ENCODE measurements around the gene APC.
"Not testable (repeated sequence)": the region's sequence is repeated elsewhere in the genome, so short reads cannot be mapped to it uniquely, and the experiment has no call there.

The APC gene

GRCh38 chr5:112787896-112788295 is 50.2 kb downstream of the APC start:
- no peak for DNase-seq

- DNase-seq: no peak
Measured at GRCh38 chr5:112793201-112793600, 55.5 kb downstream of the APC start.

GRCh38 chr5:112794410-112794809 is 56.7 kb downstream of the APC start:
- no peak for DNase-seq

- no peak for DNase-seq
Measured at GRCh38 chr5:112795342-112795741, 57.7 kb downstream of the APC start.

GRCh38 chr5:112795944-112796678 is 58.4 kb downstream of the APC start:
- peak; percentile 20 for DNase-seq

- peak; percentile 33 for DNase-seq
Measured at GRCh38 chr5:112799661-112800060, 62.0 kb downstream of the APC start.

GRCh38 chr5:112800891-112801290 is 63.2 kb downstream of the APC start:
- peak; percentile 26 for DNase-seq

- no peak for DNase-seq
Measured at GRCh38 chr5:112811023-112811422, 73.3 kb downstream of the APC start.

GRCh38 chr5:112812549-112812948 is 74.9 kb downstream of the APC start:
- no peak for DNase-seq

GRCh38 chr5:112820246-112820645 is 82.6 kb downstream of the APC start:
- DNase-seq: no peak

GRCh38 chr5:112822456-112822855 is 84.8 kb downstream of the APC start:
- DNase-seq: no peak

- DNase-seq: no peak
Measured at GRCh38 chr5:112823181-112823580, 85.5 kb downstream of the APC start.

GRCh38 chr5:112823656-112824055 is 86.0 kb downstream of the APC start:
- DNase-seq: no peak

- DNase-seq: no peak
Measured at GRCh38 chr5:112824197-112824596, 86.5 kb downstream of the APC start.

- DNase-seq: no peak
Measured at GRCh38 chr5:112830378-112830777, 92.7 kb downstream of the APC start.

GRCh38 chr5:112833971-112834370 is 96.3 kb downstream of the APC start:
- DNase-seq: no peak

- DNase-seq: no peak
Measured at GRCh38 chr5:112844489-112844888, 106.8 kb downstream of the APC start.

GRCh38 chr5:112846556-112846955 is 108.9 kb downstream of the APC start:
- DNase-seq: no peak

GRCh38 chr5:112847306-112847705 is 109.6 kb downstream of the APC start:
- no peak for DNase-seq

GRCh38 chr5:112848116-112848811 is 110.6 kb downstream of the APC start:
- peak; percentile 87 for DNase-seq

GRCh38 chr5:112849912-112850311 is 112.2 kb downstream of the APC start:
- no peak for DNase-seq

- no peak for DNase-seq
Measured at GRCh38 chr5:112854651-112855050, 117.0 kb downstream of the APC start.

- DNase-seq: no peak
Measured at GRCh38 chr5:112857866-112858265, 120.2 kb downstream of the APC start.

GRCh38 chr5:112860571-112860928 is 122.9 kb downstream of the APC start:
- not testable (repeated sequence) for DNase-seq

All from NCI-H69 (cell line).